ENCODE data around the gene LGALS3BP. TPM values are rescaled to one million over a fixed set of nuclear protein-coding genes. Genes with fewer than 3 reads are reported as not detected.

The LGALS3BP gene
- total and polyA plus RNA-seq, 4 donors, result 183 to 479 (median 245) TPM

- no peak overlapping the region for H3K4me3 ChIP-seq
- ATAC-seq (ENCODE audit: insufficient read depth, low FRiP score), result no peak
- peak overlapping the region in 1 of 2 donors; percentile 76 for H3K9ac ChIP-seq (ENCODE audit: insufficient read depth in 1 of 2, low read length in 2 of 2)
Observed at GRCh38 chr17:78934681-78935418, 44.9 kb downstream of the LGALS3BP start.

GRCh38 chr17:78933959-78934568, 45.7 kb downstream of the LGALS3BP start:
- ATAC-seq (ENCODE audit: insufficient read depth, low FRiP score) (peak; percentile 70), DNase-seq (peak; percentile 96 to 98 (median 97))
- no peak overlapping the region for H3K4me3 ChIP-seq
- H3K4me1 ChIP-seq (ENCODE audit: control insufficient read depth in 5 of 5, insufficient read depth in 5 of 5, low read length in 5 of 5), result peaks cover 0 to 28% (median 14%) of the 10 kb centered on the region in 5 donors
- H3K9me3 ChIP-seq (ENCODE audit: control insufficient read depth in 4 of 4, insufficient read depth in 3 of 4, low read length in 3 of 4), result no peaks in the 10 kb centered on the region
- peak overlapping the region in 1 of 2 donors; percentile 76 for H3K9ac ChIP-seq (ENCODE audit: insufficient read depth in 1 of 2, low read length in 2 of 2)
- TF ChIP-seq CTCF (IDR thresholded peaks at IDR 0.05; ENCODE audit: control extremely low read depth, extremely low read depth), result no peak
- no peaks in the 10 kb centered on the region for H3K36me3 ChIP-seq (ENCODE audit: control insufficient read depth in 4 of 4, insufficient read depth in 4 of 4, low read length in 4 of 4)
- 15 to 29% methylated on average over 15 to 16 of the region's 16 CpGs for WGBS, 2 donors
- peak overlapping the region; percentile 24 to 78 for H3K27ac ChIP-seq (ENCODE audit: low read depth in 1 of 2, low read length in 1 of 2)
- no peaks in the 10 kb centered on the region for H3K27me3 ChIP-seq (ENCODE audit: control insufficient read depth in 3 of 3, insufficient read depth in 3 of 3, low read length in 2 of 3)

More at GRCh38 chr17:78934681-78935418, 44.9 kb downstream of the LGALS3BP start:
- Histone ChIP-seq H3K27ac (ENCODE audit: low read depth in 1 of 2, low read length in 1 of 2) (peak overlapping the region; percentile 24 to 78), H3K36me3 (ENCODE audit: control insufficient read depth in 4 of 4, insufficient read depth in 4 of 4, low read length in 4 of 4) (no peaks in the 10 kb centered on the region), H3K4me1 (ENCODE audit: control insufficient read depth in 5 of 5, insufficient read depth in 5 of 5, low read length in 5 of 5) (peaks cover 0 to 28% (median 14%) of the 10 kb centered on the region in 5 donors), H3K9me3 (ENCODE audit: control insufficient read depth in 4 of 4, insufficient read depth in 3 of 4, low read length in 3 of 4) (no peaks in the 10 kb centered on the region), H3K27me3 (ENCODE audit: control insufficient read depth in 3 of 3, insufficient read depth in 3 of 3, low read length in 2 of 3) (no peaks in the 10 kb centered on the region)
- 80 to 82% methylated on average over 19 of the region's 19 CpGs for WGBS, 2 donors
- TF ChIP-seq CTCF (IDR thresholded peaks at IDR 0.05; ENCODE audit: control extremely low read depth, extremely low read depth), result no peak
- no peak for DNase-seq

- Histone ChIP-seq H3K36me3 (ENCODE audit: control insufficient read depth in 4 of 4, insufficient read depth in 4 of 4, low read length in 4 of 4) (no peaks in the 10 kb centered on the region), H3K4me3 (no peak overlapping the region), H3K27ac (ENCODE audit: low read depth in 1 of 2, low read length in 1 of 2) (peak overlapping the region; percentile 13 to 78)
Observed at GRCh38 chr17:78933025-78933958, 46.4 kb downstream of the LGALS3BP start.

More at GRCh38 chr17:78933025-78933958, 46.4 kb downstream of the LGALS3BP start:
- ATAC-seq (ENCODE audit: insufficient read depth, low FRiP score) (peak; percentile 28), DNase-seq (peak in 1 of 3 donors; percentile 38)
- H3K27me3 ChIP-seq (ENCODE audit: control insufficient read depth in 3 of 3, insufficient read depth in 3 of 3, low read length in 2 of 3), result no peaks in the 10 kb centered on the region
- peaks cover 0 to 28% (median 14%) of the 10 kb centered on the region in 5 donors for H3K4me1 ChIP-seq (ENCODE audit: control insufficient read depth in 5 of 5, insufficient read depth in 5 of 5, low read length in 5 of 5)
- WGBS, 2 donors, result 72 to 77% methylated on average over 17 to 18 of the region's 18 CpGs
- peak overlapping the region in 1 of 2 donors; percentile 42 for H3K9ac ChIP-seq (ENCODE audit: insufficient read depth in 1 of 2, low read length in 2 of 2)
- no peak for TF ChIP-seq CTCF (IDR thresholded peaks at IDR 0.05; ENCODE audit: control extremely low read depth, extremely low read depth)
- H3K9me3 ChIP-seq (ENCODE audit: control insufficient read depth in 4 of 4, insufficient read depth in 3 of 4, low read length in 3 of 4), result no peaks in the 10 kb centered on the region
